ENCODE measurements around the gene SYNDIG1L. TPM values are rescaled to one million over a fixed set of nuclear protein-coding genes. Genes with fewer than 3 reads are reported as not detected.

SYNDIG1L gene
- total RNA-seq, 1 experiment from 2014 or later = 0.33 TPM

DNA sequence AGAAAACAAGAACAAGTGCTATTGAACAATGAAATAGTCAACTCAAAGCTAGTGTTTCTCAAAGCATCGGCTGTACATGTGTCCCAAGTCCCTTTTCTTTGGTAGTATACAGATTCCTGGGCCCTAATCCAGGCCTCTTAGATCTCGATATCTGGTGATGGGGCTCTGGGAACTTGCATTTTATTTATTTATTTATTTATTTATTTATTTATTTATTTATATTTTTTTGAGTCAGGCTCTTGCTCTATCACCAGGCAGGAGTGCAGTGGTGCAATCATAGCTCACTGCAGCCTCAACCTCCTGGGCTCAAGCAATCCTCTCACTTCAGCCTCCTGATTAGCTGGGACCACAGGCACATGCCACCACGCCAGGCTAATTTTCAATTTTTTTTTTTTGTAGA lies 17.1 kb downstream of the SYNDIG1L start:
- no peak overlapping the region for H3K14ac ChIP-seq (ENCODE audit: insufficient read depth, low read length)
- H3K23me2 ChIP-seq (ENCODE audit: insufficient read length, low read depth, low read length, poor library complexity, severe bottlenecking) = no peaks in the 10 kb centered on the region
- H4K5ac ChIP-seq (ENCODE audit: insufficient read length, low read depth, low read length) = no peak overlapping the region
- H3K4me1 ChIP-seq (ENCODE audit: insufficient read depth, low read length) = peaks cover 2% of the 10 kb centered on the region; the same call in 1 of the 2 replicates
- no peaks in the 10 kb centered on the region for H3K79me1 ChIP-seq (ENCODE audit: insufficient read depth, low read depth, low read length, poor library complexity, severe bottlenecking)
- Mint-ChIP-seq H3K9me3 (no peaks in the 10 kb centered on the region; a peak in 1 of 5 replicates), H3K36me3 (ENCODE audit: insufficient read depth in 1 of 3, low read depth in 3 of 3) (no peaks in the 10 kb centered on the region; a peak in 1 of 7 replicates), H3K4me1 (peaks cover 14% of the 10 kb centered on the region in 2 experiments), H3K4me3 (no peak overlapping the region), H3K27me3 (ENCODE audit: low read depth) (peaks cover 2% of the 10 kb centered on the region), H3K27ac (no peak overlapping the region)
- H4K91ac ChIP-seq (ENCODE audit: insufficient read length, low read depth, low read length) = no peak overlapping the region
- no peaks in the 10 kb centered on the region for H3K9me3 ChIP-seq (ENCODE audit: control insufficient read depth, low read depth, low read length)
- TF ChIP-seq, protein P1, sequence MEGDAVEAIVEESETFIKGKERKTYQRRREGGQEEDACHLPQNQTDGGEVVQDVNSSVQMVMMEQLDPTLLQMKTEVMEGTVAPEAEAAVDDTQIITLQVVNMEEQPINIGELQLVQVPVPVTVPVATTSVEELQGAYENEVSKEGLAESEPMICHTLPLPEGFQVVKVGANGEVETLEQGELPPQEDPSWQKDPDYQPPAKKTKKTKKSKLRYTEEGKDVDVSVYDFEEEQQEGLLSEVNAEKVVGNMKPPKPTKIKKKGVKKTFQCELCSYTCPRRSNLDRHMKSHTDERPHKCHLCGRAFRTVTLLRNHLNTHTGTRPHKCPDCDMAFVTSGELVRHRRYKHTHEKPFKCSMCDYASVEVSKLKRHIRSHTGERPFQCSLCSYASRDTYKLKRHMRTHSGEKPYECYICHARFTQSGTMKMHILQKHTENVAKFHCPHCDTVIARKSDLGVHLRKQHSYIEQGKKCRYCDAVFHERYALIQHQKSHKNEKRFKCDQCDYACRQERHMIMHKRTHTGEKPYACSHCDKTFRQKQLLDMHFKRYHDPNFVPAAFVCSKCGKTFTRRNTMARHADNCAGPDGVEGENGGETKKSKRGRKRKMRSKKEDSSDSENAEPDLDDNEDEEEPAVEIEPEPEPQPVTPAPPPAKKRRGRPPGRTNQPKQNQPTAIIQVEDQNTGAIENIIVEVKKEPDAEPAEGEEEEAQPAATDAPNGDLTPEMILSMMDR (conservative IDR thresholded peaks at IDR 0.05) = no peak
- DNase-seq = no peak
- no peak overlapping the region for H3K4ac ChIP-seq (ENCODE audit: low read depth, low read length)
- H3K56ac ChIP-seq (ENCODE audit: insufficient read length, low read depth, low read length) = no peak overlapping the region
- H2BK5ac ChIP-seq (ENCODE audit: insufficient read length, low read length) = no peak overlapping the region
- no peak overlapping the region for H2BK20ac ChIP-seq (ENCODE audit: low read depth, low read length, poor library complexity, severe bottlenecking)
- no peaks in the 10 kb centered on the region for H3K79me2 ChIP-seq (ENCODE audit: insufficient read depth, low read length)
- no CpG with 5 or more reads among the region's 3 CpGs for WGBS (ENCODE audit: extremely low coverage, insufficient read length, low lambda C conversion rate)
- no peak overlapping the region for H3T11ph ChIP-seq (ENCODE audit: low read length)
- H3K27me3 ChIP-seq (ENCODE audit: insufficient read depth, low read length) = no peaks in the 10 kb centered on the region
- no peak overlapping the region for H4K8ac ChIP-seq (replicated peaks; ENCODE audit: insufficient read length, low read depth, low read length)
- H2BK12ac ChIP-seq (ENCODE audit: insufficient read length, low read depth, low read length) = no peak overlapping the region
- no peak overlapping the region for H2AFZ ChIP-seq (ENCODE audit: low read length)
- H3K23ac ChIP-seq (ENCODE audit: insufficient read length, low read depth, low read length) = no peak overlapping the region
- no peaks in the 10 kb centered on the region for H4K20me1 ChIP-seq (ENCODE audit: control insufficient read depth, insufficient read depth, insufficient read length)
- H3K18ac ChIP-seq (ENCODE audit: insufficient read length, low read depth, low read length) = no peak overlapping the region
- no peak overlapping the region for H2BK15ac ChIP-seq (ENCODE audit: low read depth, low read length)
- no peak overlapping the region for H2AK5ac ChIP-seq (ENCODE audit: insufficient read length, low read length)
- no peak overlapping the region for H3K9ac ChIP-seq (ENCODE audit: extremely low read depth, insufficient read length, low read length)
- no peak overlapping the region for H3K4me2 ChIP-seq (ENCODE audit: insufficient read depth, insufficient read length, low read length)
- H3K27ac ChIP-seq (ENCODE audit: insufficient read length, low read depth, low read length) = no peak overlapping the region
- H2BK120ac ChIP-seq (ENCODE audit: low read depth, low read length, poor library complexity, severe bottlenecking) = no peak overlapping the region
